Mammary epithelial cell (primary cell): Measurements from ENCODE around the gene ERI3.

Experiments used
- EZH2 ChIP-seq: IDR thresholded peaks from 2 replicates; pipeline ENCODE4 v1.6.1; 2012; ENCODE audit warnings: low read length, inconsistent platforms, borderline replicate concordance
- TF ChIP-seq, protein P1 (sequence below), 2 donors: IDR thresholded peaks in 1 of 2; conservative IDR thresholded peaks in 1 of 2; 2 replicates each; pipeline ENCODE4 v1.5.1; 2011 to 2012; ENCODE audit warnings: inconsistent platforms in 2 of 2, low read length in 2 of 2, mild to moderate bottlenecking in 2 of 2, control low read depth in 1 of 2, low read depth in 1 of 2; ENCODE audit not compliant: insufficient read depth in 1 of 2; ENCODE audit errors: extremely low read depth in 1 of 2

DNA sequence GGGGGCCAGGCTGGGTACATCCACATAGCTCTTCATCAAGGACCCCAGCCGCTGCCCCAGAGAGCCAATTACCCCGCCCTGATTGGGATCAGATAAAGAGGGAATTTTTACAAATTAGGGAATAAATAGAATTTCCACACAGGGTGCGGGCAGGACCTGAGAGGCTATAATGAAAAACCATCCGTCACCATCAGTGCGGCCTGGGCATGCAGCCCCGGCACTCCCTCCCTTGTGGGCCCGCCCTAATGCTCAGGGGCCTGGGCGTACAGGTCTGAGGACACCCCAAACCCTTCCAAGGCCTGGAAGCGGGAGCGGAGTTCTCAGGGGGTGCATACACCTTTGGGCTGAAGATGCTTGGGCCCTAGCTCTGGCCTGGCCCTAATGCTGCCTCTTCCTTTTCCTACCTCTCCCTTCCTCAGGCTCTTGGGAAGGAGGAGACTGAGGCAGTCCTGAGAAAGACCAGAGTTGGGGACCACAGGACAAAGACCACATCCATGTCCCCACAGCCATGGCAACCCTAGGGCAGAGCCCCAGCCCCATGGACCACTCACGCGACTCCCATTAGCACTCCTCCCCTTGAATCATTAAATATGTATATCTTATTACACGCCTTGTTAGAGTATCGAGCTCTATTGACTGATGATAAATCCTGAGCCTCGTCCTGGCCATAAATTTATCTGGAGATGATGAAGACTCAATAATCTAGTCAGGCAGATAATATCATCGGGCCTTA is 125.5 kb downstream of the ERI3 start:
- TF ChIP-seq, protein P1, sequence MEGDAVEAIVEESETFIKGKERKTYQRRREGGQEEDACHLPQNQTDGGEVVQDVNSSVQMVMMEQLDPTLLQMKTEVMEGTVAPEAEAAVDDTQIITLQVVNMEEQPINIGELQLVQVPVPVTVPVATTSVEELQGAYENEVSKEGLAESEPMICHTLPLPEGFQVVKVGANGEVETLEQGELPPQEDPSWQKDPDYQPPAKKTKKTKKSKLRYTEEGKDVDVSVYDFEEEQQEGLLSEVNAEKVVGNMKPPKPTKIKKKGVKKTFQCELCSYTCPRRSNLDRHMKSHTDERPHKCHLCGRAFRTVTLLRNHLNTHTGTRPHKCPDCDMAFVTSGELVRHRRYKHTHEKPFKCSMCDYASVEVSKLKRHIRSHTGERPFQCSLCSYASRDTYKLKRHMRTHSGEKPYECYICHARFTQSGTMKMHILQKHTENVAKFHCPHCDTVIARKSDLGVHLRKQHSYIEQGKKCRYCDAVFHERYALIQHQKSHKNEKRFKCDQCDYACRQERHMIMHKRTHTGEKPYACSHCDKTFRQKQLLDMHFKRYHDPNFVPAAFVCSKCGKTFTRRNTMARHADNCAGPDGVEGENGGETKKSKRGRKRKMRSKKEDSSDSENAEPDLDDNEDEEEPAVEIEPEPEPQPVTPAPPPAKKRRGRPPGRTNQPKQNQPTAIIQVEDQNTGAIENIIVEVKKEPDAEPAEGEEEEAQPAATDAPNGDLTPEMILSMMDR (conservative IDR thresholded peaks at IDR 0.05 in 1 of 2, IDR thresholded peaks at IDR 0.05 in 1 of 2; ENCODE audit: extremely low read depth in 1 of 2, insufficient read depth in 1 of 2, low read depth in 1 of 2, low read length in 2 of 2): no peak
- no peak for TF ChIP-seq EZH2
